ENCODE data around the gene ORAI3.

ORAI3 gene

DNA sequence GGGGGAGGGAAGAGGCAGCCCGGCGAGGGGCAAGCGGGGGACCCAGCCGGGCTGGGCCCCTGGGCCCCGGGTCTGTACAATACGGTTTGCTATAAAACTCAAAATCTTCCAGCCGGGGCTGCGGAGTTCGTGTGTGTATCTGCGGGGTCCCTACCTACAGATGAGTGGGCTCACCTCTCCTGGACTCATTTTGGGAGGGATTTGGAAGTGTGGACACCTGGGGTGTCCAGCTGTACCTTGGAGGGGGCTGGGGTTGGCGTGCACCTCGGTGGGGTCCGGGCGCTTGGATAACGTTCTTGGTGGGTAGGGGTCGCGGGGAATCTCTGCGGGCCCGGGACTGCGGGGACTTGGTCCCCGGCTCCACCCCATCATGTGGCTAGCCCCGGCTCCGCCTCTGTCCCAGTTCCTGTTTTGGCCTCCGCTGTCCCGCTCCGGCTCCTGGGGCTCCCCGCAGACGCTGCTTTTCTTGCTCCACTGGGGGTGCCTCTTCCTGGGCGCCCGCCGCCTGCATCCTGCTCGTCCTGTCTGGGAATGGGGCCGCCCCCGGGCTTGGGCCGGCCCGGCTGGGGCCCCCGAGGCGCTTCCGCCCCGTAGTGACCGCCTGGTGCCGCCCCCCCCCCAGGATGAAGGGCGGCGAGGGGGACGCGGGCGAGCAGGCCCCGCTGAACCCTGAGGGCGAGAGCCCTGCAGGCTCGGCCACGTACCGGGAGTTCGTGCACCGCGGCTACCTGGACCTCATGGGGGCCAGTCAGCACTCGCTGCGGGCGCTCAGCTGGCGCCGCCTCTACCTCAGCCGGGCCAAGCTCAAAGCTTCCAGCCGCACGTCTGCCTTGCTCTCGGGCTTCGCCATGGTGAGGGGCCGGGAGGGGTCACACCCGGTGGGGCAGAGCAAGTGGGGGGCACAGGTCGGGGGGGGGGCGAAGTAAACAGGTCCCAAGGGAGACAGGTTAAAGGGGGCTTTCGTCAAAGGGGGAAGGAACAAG is at the start of gene ORAI3:
Gene ORAI3, plus strand, starts transcription at position 402 of the 983 bp plus-strand sequence. Its CDS starts 222 bp downstream, at position 624.
- peak; percentile 69 for DNase-seq (ENCODE audit: extremely low spot score)
- POLR2A ChIA-PET, result interaction anchor here (0.8 kb wide), 1 partner anchor 21 kb away, joined by 3 read pairs; no protein-coding TSS in a partner anchor
- TF ChIP-seq ELF4 (IDR thresholded peaks at IDR 0.05) (no peak), LEF1 (IDR thresholded peaks at IDR 0.05; ENCODE audit: borderline replicate concordance) (0 out of 2 replicates have a peak, but pooled peaks have one; percentile 48), BHLHE40 (IDR thresholded peaks at IDR 0.05; ENCODE audit: borderline replicate concordance) (no peak), FOXK2 (IDR thresholded peaks at IDR 0.05) (no peak), FOXA1 (IDR thresholded peaks at IDR 0.05) (no peak), NFRKB (IDR thresholded peaks at IDR 0.05) (no peak), TARDBP (IDR thresholded peaks at IDR 0.05) (no peak), FOXM1 (IDR thresholded peaks at IDR 0.05; ENCODE audit: borderline replicate concordance) (0 out of 2 replicates have a peak, but pooled peaks have one; percentile 11), HDGF (IDR thresholded peaks at IDR 0.05; ENCODE audit: borderline replicate concordance) (no peak), SP1 (IDR thresholded peaks at IDR 0.05) (no peak), L3MBTL2 (conservative IDR thresholded peaks at IDR 0.05) (no peak), SUZ12 (IDR thresholded peaks at IDR 0.05) (no peak)
- TF ChIP-seq, protein P1, sequence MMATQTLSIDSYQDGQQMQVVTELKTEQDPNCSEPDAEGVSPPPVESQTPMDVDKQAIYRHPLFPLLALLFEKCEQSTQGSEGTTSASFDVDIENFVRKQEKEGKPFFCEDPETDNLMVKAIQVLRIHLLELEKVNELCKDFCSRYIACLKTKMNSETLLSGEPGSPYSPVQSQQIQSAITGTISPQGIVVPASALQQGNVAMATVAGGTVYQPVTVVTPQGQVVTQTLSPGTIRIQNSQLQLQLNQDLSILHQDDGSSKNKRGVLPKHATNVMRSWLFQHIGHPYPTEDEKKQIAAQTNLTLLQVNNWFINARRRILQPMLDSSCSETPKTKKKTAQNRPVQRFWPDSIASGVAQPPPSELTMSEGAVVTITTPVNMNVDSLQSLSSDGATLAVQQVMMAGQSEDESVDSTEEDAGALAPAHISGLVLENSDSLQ (IDR thresholded peaks at IDR 0.05), result no peak
- CTCF ChIA-PET, result interaction anchor here (0.5 to 1.4 kb wide), 4 partner anchors 22 to 1136 kb away, joined by 3 to 6 read pairs (median 3); partner anchors contain the start of gene HSD3B7

DNA sequence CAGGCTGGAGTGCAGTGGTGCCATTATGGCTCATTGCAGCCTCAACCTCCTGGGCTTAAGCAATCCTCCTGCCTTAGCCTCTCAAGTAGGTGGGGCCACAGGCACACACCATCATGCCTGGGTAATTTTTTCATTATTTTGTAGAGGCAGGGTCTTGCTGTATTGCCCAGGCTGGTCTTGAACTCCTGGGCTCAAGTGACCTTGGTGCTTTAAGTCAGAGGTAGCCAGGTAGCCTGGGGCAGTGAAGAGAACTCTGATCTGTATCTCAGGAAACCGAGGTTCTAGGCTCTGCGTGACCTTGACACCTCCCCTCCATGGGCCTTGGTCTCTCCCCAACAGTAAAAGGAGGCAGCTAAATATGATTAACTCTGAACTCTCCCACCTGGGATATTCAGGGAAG is 49.1 kb upstream of the ORAI3 start:
- POLR2A ChIA-PET, result interaction anchor here (1.1 to 4.0 kb wide), 2 partner anchors 24 to 94 kb away, joined by 4 to 47 read pairs; no protein-coding TSS in a partner anchor
- CTCF ChIA-PET, result interaction anchor here (2.1 kb wide), 1 partner anchor 54 kb away, joined by 5 read pairs; no protein-coding TSS in a partner anchor
- no peak for DNase-seq (ENCODE audit: extremely low spot score)
- no peak for TF ChIP-seq L3MBTL2 (conservative IDR thresholded peaks at IDR 0.05)
- TF ChIP-seq BHLHE40 (IDR thresholded peaks at IDR 0.05; ENCODE audit: borderline replicate concordance), result no peak
- no peak for TF ChIP-seq FOXA1 (IDR thresholded peaks at IDR 0.05)
- TF ChIP-seq LEF1 (IDR thresholded peaks at IDR 0.05; ENCODE audit: borderline replicate concordance), result no peak
- no peak for TF ChIP-seq FOXK2 (IDR thresholded peaks at IDR 0.05)
- TF ChIP-seq TARDBP (IDR thresholded peaks at IDR 0.05), result no peak
- TF ChIP-seq ZNF384 (IDR thresholded peaks at IDR 0.05), result no peak
- TF ChIP-seq CTBP1 (IDR thresholded peaks at IDR 0.05; ENCODE audit: borderline replicate concordance), result no peak
- no peak for TF ChIP-seq HDGF (IDR thresholded peaks at IDR 0.05; ENCODE audit: borderline replicate concordance)
- no peak for TF ChIP-seq ELF4 (IDR thresholded peaks at IDR 0.05)
- TF ChIP-seq FOXM1 (IDR thresholded peaks at IDR 0.05; ENCODE audit: borderline replicate concordance), result no peak
- TF ChIP-seq, protein P1 (IDR thresholded peaks at IDR 0.05), result no peak
- no peak for TF ChIP-seq ARNT (IDR thresholded peaks at IDR 0.05)
- no peak for TF ChIP-seq SP1 (IDR thresholded peaks at IDR 0.05)
- no peak for TF ChIP-seq SUZ12 (IDR thresholded peaks at IDR 0.05)
- no peak for TF ChIP-seq NFRKB (IDR thresholded peaks at IDR 0.05)

DNA sequence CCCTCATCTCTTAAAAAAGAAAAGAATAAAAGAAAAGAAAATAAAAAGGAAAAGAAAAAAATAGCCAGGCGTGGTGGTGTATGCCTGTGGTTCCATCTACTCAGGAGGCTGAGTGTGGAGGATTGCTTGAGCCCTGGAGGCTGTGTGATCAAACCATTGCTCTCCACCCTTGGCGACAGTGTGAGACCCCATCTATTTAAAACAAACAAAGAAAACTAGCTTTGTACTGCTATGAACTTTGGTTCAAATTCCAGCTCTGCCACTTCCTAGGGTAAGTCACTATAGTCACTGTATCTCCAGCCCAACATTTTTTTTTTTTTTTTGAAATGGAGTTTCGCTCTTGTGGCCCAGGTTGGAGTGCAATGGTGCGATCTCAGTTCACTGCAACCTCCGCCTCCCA is 48.3 kb upstream of the ORAI3 start:
- ChIA-PET CTCF (interaction anchor here (0.6 to 2.1 kb wide), 4 partner anchors 11 to 94 kb away, joined by 3 to 41 read pairs (median 6); no protein-coding TSS in a partner anchor), POLR2A (interaction anchor here (1.0 to 4.0 kb wide), 9 partner anchors 8 to 152 kb away, joined by 3 to 47 read pairs (median 6); partner anchors contain the start of genes PHKG2 and ZNF629)
- TF ChIP-seq L3MBTL2 (conservative IDR thresholded peaks at IDR 0.05) (no peak), NFRKB (IDR thresholded peaks at IDR 0.05) (no peak), FOXK2 (IDR thresholded peaks at IDR 0.05) (no peak)
- DNase-seq (ENCODE audit: extremely low spot score), result no peak

DNA sequence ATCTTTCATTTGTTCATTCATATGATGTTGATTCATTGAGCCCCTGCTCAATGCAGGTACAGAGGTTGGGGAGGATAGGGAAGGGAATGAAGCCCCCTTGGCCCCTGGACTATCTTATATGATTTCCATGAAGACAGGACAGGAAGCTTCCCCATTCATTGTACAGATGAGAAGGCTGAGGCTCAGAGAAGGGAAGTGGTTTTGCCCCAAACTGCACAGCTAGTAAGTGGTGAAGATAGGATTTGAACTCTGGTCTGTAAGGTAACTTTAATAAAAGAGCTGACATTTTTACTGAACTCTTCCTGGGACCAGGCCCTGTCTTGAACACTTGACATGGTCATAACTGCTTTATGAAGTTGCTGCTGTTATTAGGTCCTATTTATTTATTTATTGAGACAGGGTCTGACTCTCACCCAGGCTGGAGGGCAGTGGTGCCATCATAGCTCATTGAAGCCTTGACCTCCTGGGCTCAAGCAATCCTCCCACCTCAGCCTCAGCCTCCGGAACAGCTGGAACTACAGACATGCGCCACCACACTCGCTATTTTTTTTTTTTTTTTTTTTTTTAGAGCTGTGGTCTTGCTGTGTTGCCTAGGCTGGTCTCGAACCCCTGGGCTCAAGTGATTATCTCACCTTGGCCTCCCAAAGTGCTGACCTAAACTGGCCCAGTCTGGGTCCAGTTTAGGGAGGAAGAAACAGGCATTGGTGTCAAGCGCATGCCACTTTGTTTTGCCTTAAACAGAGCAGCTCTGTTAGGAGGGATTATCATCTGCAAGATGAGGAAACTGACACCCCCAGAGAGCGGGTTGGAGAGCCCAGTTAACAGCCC is 47.5 kb upstream of the ORAI3 start:
- POLR2A ChIA-PET, result interaction anchor here (1.0 to 4.0 kb wide), 18 partner anchors 8 to 204 kb away, joined by 3 to 47 read pairs (median 5); partner anchors contain the start of genes BCL7C, FBXL19, PHKG2 and ZNF629
- no peak for TF ChIP-seq SUZ12 (IDR thresholded peaks at IDR 0.05)
- no peak for TF ChIP-seq FOXA1 (IDR thresholded peaks at IDR 0.05)
- peak; percentile 83 for TF ChIP-seq ZNF384 (IDR thresholded peaks at IDR 0.05)
- no peak for TF ChIP-seq BHLHE40 (IDR thresholded peaks at IDR 0.05; ENCODE audit: borderline replicate concordance)
- TF ChIP-seq ELF4 (IDR thresholded peaks at IDR 0.05), result no peak
- no peak for TF ChIP-seq SP1 (IDR thresholded peaks at IDR 0.05)
- no peak for DNase-seq (ENCODE audit: extremely low spot score)
- CTCF ChIA-PET, result interaction anchor here (0.5 to 2.1 kb wide), 16 partner anchors 10 to 200 kb away, joined by 3 to 41 read pairs (median 5); no protein-coding TSS in a partner anchor

DNA sequence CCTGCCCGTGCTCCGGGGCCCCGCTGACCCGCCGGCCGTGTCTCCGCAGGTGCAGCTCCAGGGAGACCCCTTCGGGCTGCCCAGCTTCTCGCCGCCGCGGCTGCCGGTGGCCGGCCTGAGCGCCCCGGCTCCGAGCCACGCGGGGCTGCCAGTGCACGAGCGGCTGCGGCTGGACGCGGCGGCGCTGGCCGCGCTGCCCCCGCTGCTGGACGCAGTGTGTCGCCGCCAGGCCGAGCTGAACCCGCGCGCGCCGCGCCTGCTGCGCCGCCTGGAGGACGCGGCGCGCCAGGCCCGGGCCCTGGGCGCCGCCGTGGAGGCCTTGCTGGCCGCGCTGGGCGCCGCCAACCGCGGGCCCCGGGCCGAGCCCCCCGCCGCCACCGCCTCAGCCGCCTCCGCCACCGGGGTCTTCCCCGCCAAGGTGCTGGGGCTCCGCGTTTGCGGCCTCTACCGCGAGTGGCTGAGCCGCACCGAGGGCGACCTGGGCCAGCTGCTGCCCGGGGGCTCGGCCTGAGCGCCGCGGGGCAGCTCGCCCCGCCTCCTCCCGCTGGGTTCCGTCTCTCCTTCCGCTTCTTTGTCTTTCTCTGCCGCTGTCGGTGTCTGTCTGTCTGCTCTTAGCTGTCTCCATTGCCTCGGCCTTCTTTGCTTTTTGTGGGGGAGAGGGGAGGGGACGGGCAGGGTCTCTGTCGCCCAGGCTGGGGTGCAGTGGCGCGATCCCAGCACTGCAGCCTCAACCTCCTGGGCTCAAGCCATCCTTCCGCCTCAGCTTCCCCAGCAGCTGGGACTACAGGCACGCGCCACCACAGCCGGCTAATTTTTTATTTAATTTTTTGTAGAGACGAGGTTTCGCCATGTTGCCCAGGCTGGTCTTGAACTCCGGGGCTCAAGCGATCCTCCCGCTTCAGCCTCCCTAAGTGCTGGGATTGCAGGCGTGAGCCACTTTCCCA is 46.6 kb upstream of the ORAI3 start:
- TF ChIP-seq L3MBTL2 (conservative IDR thresholded peaks at IDR 0.05), result no peak
- no peak for TF ChIP-seq BHLHE40 (IDR thresholded peaks at IDR 0.05; ENCODE audit: borderline replicate concordance)
- TF ChIP-seq ARNT (IDR thresholded peaks at IDR 0.05), result peak; percentile 74
- TF ChIP-seq HDGF (IDR thresholded peaks at IDR 0.05; ENCODE audit: borderline replicate concordance), result no peak
- TF ChIP-seq FOXM1 (IDR thresholded peaks at IDR 0.05; ENCODE audit: borderline replicate concordance), result peak; percentile 69; the same call in 1 of the 2 replicates
- no peak for TF ChIP-seq TARDBP (IDR thresholded peaks at IDR 0.05)
- no peak for TF ChIP-seq CTBP1 (IDR thresholded peaks at IDR 0.05; ENCODE audit: borderline replicate concordance)
- ChIA-PET CTCF (interaction anchor here (0.7 to 2.1 kb wide), 13 partner anchors 10 to 120 kb away, joined by 3 to 41 read pairs (median 5); no protein-coding TSS in a partner anchor), POLR2A (interaction anchor here (0.7 to 4.0 kb wide), 18 partner anchors 9 to 205 kb away, joined by 3 to 47 read pairs (median 5); partner anchors contain the start of genes BCL7C, FBXL19, PHKG2 and ZNF629)
- DNase-seq (ENCODE audit: extremely low spot score), result peak; percentile 91

Data from HEK293T (cell line).